ENCODE measurements around the gene TOMM22. TPM values are rescaled to one million over a fixed set of nuclear protein-coding genes. Genes with fewer than 3 reads are reported as not detected.

TOMM22 gene
- polyA plus RNA-seq, 2 of the 4 experiments (the other 2 are of a cell fraction): 63.2 to 68.4 TPM

DNA sequence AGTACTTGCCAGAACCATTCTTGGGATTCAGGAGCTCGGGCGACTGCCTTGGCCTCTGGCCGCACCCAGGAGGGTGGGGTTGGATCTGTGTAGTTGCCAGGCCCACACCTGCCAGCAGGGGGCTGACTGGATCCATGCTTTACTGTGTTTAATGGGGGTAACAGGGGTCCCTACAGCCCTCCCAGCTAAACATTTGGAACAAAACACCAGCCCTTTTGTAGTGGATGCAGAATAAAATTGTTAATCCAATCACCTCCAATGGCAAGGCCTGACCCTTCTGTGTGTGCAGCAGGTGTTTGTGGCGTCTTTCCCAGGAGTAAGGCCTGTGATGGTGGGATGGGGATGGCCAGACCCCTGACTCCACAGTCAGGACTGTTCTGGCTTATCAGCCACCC, 51.6 kb downstream of the TOMM22 start:
- H3K4me3 ChIP-seq: no peak overlapping the region
- WGBS (ENCODE audit: missing lambda C conversion rate): 42% methylated on average over 3 of the region's 4 CpGs
- no peak overlapping the region for H3K4me2 ChIP-seq
- ChIA-PET CTCF (interaction anchor here (0.7 to 7.4 kb wide), 13 partner anchors 9 to 664 kb away, joined by 3 to 69 read pairs (median 6); partner anchors contain the start of gene SUN2), POLR2A (no interaction called here)
- no peaks in the 10 kb centered on the region for H3K9me3 ChIP-seq
- no peak overlapping the region for H3K27ac ChIP-seq
- TF ChIP-seq HES2 (IDR thresholded peaks at IDR 0.05) (no peak), CHD2 (IDR thresholded peaks at IDR 0.05; ENCODE audit: low read length, partially characterized antibody) (no peak), HOXB5 (CRISPR knock-in tag; IDR thresholded peaks at IDR 0.05) (no peak), SMC3 (IDR thresholded peaks at IDR 0.05) (peak; percentile 45), RNF2 (IDR thresholded peaks at IDR 0.05; ENCODE audit: borderline replicate concordance, low read depth) (no peak), MAZ (IDR thresholded peaks at IDR 0.05; ENCODE audit: borderline replicate concordance, low read depth, low read length) (no peak), FOXS1 (CRISPR knock-in tag; IDR thresholded peaks at IDR 0.05) (no peak), RAD21 (conservative IDR thresholded peaks at IDR 0.05 in 1 of 2, IDR thresholded peaks at IDR 0.05 in 1 of 2) (peak; percentile 49 to 52; a peak in 4 of 5 replicates), NPAS2 (CRISPR knock-in tag; IDR thresholded peaks at IDR 0.05; ENCODE audit: borderline replicate concordance) (no peak)
- TF ChIP-seq, protein P1, sequence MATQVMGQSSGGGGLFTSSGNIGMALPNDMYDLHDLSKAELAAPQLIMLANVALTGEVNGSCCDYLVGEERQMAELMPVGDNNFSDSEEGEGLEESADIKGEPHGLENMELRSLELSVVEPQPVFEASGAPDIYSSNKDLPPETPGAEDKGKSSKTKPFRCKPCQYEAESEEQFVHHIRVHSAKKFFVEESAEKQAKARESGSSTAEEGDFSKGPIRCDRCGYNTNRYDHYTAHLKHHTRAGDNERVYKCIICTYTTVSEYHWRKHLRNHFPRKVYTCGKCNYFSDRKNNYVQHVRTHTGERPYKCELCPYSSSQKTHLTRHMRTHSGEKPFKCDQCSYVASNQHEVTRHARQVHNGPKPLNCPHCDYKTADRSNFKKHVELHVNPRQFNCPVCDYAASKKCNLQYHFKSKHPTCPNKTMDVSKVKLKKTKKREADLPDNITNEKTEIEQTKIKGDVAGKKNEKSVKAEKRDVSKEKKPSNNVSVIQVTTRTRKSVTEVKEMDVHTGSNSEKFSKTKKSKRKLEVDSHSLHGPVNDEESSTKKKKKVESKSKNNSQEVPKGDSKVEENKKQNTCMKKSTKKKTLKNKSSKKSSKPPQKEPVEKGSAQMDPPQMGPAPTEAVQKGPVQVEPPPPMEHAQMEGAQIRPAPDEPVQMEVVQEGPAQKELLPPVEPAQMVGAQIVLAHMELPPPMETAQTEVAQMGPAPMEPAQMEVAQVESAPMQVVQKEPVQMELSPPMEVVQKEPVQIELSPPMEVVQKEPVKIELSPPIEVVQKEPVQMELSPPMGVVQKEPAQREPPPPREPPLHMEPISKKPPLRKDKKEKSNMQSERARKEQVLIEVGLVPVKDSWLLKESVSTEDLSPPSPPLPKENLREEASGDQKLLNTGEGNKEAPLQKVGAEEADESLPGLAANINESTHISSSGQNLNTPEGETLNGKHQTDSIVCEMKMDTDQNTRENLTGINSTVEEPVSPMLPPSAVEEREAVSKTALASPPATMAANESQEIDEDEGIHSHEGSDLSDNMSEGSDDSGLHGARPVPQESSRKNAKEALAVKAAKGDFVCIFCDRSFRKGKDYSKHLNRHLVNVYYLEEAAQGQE (IDR thresholded peaks at IDR 0.05): no peak
- TF ChIP-seq, protein P2, sequence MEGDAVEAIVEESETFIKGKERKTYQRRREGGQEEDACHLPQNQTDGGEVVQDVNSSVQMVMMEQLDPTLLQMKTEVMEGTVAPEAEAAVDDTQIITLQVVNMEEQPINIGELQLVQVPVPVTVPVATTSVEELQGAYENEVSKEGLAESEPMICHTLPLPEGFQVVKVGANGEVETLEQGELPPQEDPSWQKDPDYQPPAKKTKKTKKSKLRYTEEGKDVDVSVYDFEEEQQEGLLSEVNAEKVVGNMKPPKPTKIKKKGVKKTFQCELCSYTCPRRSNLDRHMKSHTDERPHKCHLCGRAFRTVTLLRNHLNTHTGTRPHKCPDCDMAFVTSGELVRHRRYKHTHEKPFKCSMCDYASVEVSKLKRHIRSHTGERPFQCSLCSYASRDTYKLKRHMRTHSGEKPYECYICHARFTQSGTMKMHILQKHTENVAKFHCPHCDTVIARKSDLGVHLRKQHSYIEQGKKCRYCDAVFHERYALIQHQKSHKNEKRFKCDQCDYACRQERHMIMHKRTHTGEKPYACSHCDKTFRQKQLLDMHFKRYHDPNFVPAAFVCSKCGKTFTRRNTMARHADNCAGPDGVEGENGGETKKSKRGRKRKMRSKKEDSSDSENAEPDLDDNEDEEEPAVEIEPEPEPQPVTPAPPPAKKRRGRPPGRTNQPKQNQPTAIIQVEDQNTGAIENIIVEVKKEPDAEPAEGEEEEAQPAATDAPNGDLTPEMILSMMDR (IDR thresholded peaks at IDR 0.05): peak; percentile 56
- ATAC-seq: peak; percentile 72 to 83
- FAIRE-seq: no peak
- no peaks in the 10 kb centered on the region for H3K4me1 ChIP-seq
- DNase-seq (ENCODE audit: low read depth in 1 of 2, low spot score in 1 of 2): peak; percentile 29 to 60

DNA sequence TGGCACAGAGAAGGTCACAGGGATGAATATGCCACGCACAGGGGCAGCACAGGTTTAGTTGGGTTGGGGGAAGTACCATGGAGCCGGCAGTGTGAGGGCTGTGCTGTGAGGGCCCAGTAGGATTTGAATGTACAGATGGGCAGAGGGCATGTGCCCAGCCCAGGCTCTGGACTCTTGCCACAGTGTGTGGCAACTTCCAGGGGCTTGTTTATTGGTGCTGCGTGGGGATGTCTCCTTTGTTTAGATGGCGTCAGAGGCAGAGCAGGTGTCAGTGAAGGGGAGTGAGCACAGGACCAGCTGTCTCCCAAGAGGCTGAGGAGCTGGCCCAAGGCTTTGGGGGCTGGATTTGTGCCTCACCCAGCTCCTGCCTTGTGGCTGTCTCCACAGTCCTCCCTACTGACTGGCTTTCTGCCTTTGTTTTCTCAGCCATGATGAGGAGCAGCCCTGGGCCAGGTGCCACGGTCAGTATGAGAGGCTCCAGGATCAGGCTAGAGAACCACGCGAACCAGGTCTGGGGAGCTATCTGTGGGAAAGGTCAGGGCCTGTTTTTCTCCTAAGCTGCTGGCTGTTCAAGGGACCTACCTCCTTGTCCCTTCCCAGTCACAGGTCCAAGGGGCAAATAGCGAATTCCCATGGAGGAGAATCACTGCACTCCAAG, 52.1 kb downstream of the TOMM22 start:
- FAIRE-seq: no peak
- TF ChIP-seq, protein P2 (IDR thresholded peaks at IDR 0.05): no peak
- TF ChIP-seq CBX2 (IDR thresholded peaks at IDR 0.05; ENCODE audit: borderline replicate concordance, low read depth) (no peak), KDM5A (IDR thresholded peaks at IDR 0.05) (no peak), ZC3H11A (IDR thresholded peaks at IDR 0.05) (no peak), NPAS2 (CRISPR knock-in tag; IDR thresholded peaks at IDR 0.05; ENCODE audit: borderline replicate concordance) (no peak), JUN (IDR thresholded peaks at IDR 0.05) (no peak)
- POLR2A ChIA-PET: no interaction called here
- Histone ChIP-seq H3K4me2 (no peak overlapping the region), H3K27ac (no peak overlapping the region), H3K9me3 (no peaks in the 10 kb centered on the region), H3K4me1 (no peaks in the 10 kb centered on the region), H3K4me3 (no peak overlapping the region)
- WGBS (ENCODE audit: missing lambda C conversion rate): 95% methylated on average over 7 of the region's 8 CpGs
- CTCF ChIA-PET: interaction anchor here (1.1 to 7.4 kb wide), 13 partner anchors 9 to 135 kb away, joined by 3 to 69 read pairs (median 6); partner anchors contain the start of gene SUN2
- no peak for DNase-seq (ENCODE audit: low read depth in 1 of 2, low spot score in 1 of 2)
- peak in 1 of 2 experiments; percentile 11; a peak in 3 of 6 replicates for ATAC-seq

Data from A549 (cell line).